Ovary (tissue), 9 donors: ENCODE results near the gene TLR9. TPM values are rescaled to one million over a fixed set of nuclear protein-coding genes. Genes with fewer than 3 reads are reported as not detected.

Experiments used
- DNase-seq, 5 donors: peaks; one replicate each; pipeline ENCODE4 v3.0.0-alpha.2; 2019 to 2020
- H3K27ac ChIP-seq, 2 donors: fragments of 200-600 bp; one replicate each; pipeline versions ENCODE4 v1.5.1 to v1.8.0; 2019 to 2022
- H3K27me3 ChIP-seq: fragments of 200-600 bp; one replicate; pipeline ENCODE4 v1.8.0; 2022
- H3K36me3 ChIP-seq: fragments of 200-600 bp; sonication (generic); one replicate; pipeline ENCODE4 v1.5.1; 2019
- H3K4me1 ChIP-seq: one replicate; pipeline ENCODE4 v1.8.1; 2013; ENCODE audit warnings: mild to moderate bottlenecking, moderate library complexity; ENCODE audit not compliant: insufficient read depth
- H3K4me3 ChIP-seq: fragments of 200-600 bp; sonication (generic); one replicate; pipeline ENCODE4 v1.5.1; 2017
- H3K9me3 ChIP-seq, 2 donors: fragments of 200-600 bp in 1 of 2; sonication (generic) in 1 of 2; one replicate each; pipeline versions ENCODE4 v1.5.1 to v1.8.1; 2013 to 2019; ENCODE audit warnings: mild to moderate bottlenecking in 1 of 2, moderate library complexity in 1 of 2
- CTCF ChIP-seq, 3 donors: fragments of 450-650 bp in 2 of 3; fragments of 200-600 bp in 1 of 3; IDR thresholded peaks; one replicate each; pipeline versions ENCODE4 v1.5.1 to v1.8.0; 2016 to 2022; ENCODE audit warnings: antibody characterized with exemption in 3 of 3, mild to moderate bottlenecking in 1 of 3
- EP300 ChIP-seq: sonication (generic); formaldehyde crosslinking; IDR thresholded peaks from one replicate; pipeline ENCODE4 v1.6.1; 2017; ENCODE audit warnings: antibody characterized with exemption
- POLR2A ChIP-seq: fragments of 450-650 bp; IDR thresholded peaks from one replicate; pipeline ENCODE4 v1.6.1; 2017; ENCODE audit warnings: antibody characterized with exemption, mild to moderate bottlenecking, moderate library complexity
- WGBS, 3 donors: extraction: QIAGEN DNeasy Blood & Tissue Kit in 1 of 3; methylation state at CpG; one replicate each; pipeline versions ENCODE4 v1.1.5 to v1.1.7; 2013 to 2017; 5-methylcytosine and 5-hydroxymethylcytosine counted together
- intact Hi-C, 4 donors: fragments of 100-400 bp; cut with DNase I; formaldehyde crosslinking; loops; one replicate each; pipeline versions ENCODE4 v1.11.0 to v1.15.1; 2022 to 2023
- polyA plus RNA-seq, 2 donors: library from polyadenylated mRNA; stranded (reverse); fragments of 200-250 nt in 1 of 2; fragments of 350-450 nt in 1 of 2; fragmentation: Illumina TruSeq in 1 of 2; extraction: RNeasy Lipid Tissue Mini Kit (QIAGEN cat#74804) in 1 of 2; gene quantifications; one replicate each; pipeline ENCODE4 v1.2.3, GENCODE V29; 2013 to 2014
- total RNA-seq, 7 donors: library from RNA; depleted of rRNA in 2 of 7; stranded (reverse); fragments of >200 nt in 2 of 7; fragmentation: NEBNext Ultra II Directional in 3 of 7; extraction: Animal tissue kit (Norgen Biotek cat#: 25700) in 3 of 7; gene quantifications; one replicate each; pipeline versions ENCODE4 v1.1.0 to v1.2.4, GENCODE V29; 2016 to 2023
- donor health status: DM: no; HTN: no; CAD: no; lungs with moderate emphysema.
- donor health status: DM: no; HTN: no; CAD: no.
- donor health status: Bipolar disorder and iron deficiency.
- donor health status: DM: yes; HTN: yes; CAD: no.
- donor health status: DM: no; HTN: no; CAD: no.
- donor health status: DM: yes; HTN: yes; CAD: no.

The TLR9 gene
- total and polyA plus RNA-seq, 9 donors, result 0.15 to 1.5 (median 0.58) TPM; not detected in 2

GRCh38 chr3:52242039-52242438 lies 16.6 kb upstream of the TLR9 start:
- intact Hi-C loops, result no loop called here
- H3K36me3 ChIP-seq, result no peaks in the 10 kb centered on the region
- DNase-seq, result no peak
- no peak for TF ChIP-seq POLR2A
- TF ChIP-seq EP300, result no peak
- no peak for TF ChIP-seq CTCF (IDR thresholded peaks at IDR 0.05)
- WGBS, 3 donors, result 47 to 63% (median 54%) methylated on average over 1 of the region's 1 CpG
- H3K4me3 ChIP-seq, result no peak overlapping the region
- H3K9me3 ChIP-seq, result no peaks in the 10 kb centered on the region
- peaks cover 10% of the 10 kb centered on the region for H3K4me1 ChIP-seq
- H3K27me3 ChIP-seq, result no peaks in the 10 kb centered on the region
- H3K27ac ChIP-seq, result no peak overlapping the region

DNA sequence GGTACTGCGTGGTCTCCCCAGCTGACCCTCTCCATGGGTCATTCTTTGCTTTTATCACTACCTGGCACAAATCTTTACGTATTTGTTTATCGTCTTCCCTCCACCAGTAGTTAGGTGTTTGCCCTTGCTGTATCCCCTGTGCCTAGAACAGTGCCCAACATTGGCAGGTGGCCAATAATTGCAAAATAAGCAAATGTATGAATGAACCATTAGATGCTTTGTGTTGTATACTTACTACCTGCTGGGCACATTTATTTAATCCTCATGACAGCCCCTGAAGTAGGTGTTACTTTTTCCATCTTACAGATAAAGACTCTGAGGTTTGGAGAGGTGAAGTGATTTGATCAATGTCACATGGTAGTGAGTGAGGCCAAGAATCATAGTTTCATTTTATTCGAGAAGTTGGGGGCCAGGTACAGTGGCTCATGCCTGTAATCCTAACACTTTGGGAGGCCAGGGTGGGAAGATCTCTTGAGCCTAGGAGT lies 15.5 kb upstream of the TLR9 start:
- TF ChIP-seq CTCF (IDR thresholded peaks at IDR 0.05) (no peak), EP300 (no peak), POLR2A (no peak)
- no peak overlapping the region for H3K27ac ChIP-seq
- DNase-seq, result peak in 1 of 5 donors; percentile 8
- intact Hi-C loops, result no loop called here
- 86 to 88% (median 86%) methylated on average over 4 of the region's 4 CpGs for WGBS, 3 donors
- no peaks in the 10 kb centered on the region for H3K36me3 ChIP-seq
- peaks cover 18% of the 10 kb centered on the region for H3K4me1 ChIP-seq
- H3K27me3 ChIP-seq, result no peaks in the 10 kb centered on the region
- no peaks in the 10 kb centered on the region for H3K9me3 ChIP-seq
- no peak overlapping the region for H3K4me3 ChIP-seq

GRCh38 chr3:52240059-52240885 lies 14.8 kb upstream of the TLR9 start:
- Histone ChIP-seq H3K4me1 (peaks cover 19% of the 10 kb centered on the region), H3K9me3 (no peaks in the 10 kb centered on the region), H3K27me3 (no peaks in the 10 kb centered on the region), H3K36me3 (no peaks in the 10 kb centered on the region), H3K4me3 (no peak overlapping the region), H3K27ac (peak overlapping the region; percentile 7 to 91)
- WGBS, 3 donors, result 98 to 100% (median 100%) methylated on average over 1 of the region's 1 CpG
- peak; percentile 45 to 76 (median 47) for DNase-seq
- TF ChIP-seq CTCF (IDR thresholded peaks at IDR 0.05) (no peak), POLR2A (no peak), EP300 (no peak)
- intact Hi-C loops, result no loop called here

DNA sequence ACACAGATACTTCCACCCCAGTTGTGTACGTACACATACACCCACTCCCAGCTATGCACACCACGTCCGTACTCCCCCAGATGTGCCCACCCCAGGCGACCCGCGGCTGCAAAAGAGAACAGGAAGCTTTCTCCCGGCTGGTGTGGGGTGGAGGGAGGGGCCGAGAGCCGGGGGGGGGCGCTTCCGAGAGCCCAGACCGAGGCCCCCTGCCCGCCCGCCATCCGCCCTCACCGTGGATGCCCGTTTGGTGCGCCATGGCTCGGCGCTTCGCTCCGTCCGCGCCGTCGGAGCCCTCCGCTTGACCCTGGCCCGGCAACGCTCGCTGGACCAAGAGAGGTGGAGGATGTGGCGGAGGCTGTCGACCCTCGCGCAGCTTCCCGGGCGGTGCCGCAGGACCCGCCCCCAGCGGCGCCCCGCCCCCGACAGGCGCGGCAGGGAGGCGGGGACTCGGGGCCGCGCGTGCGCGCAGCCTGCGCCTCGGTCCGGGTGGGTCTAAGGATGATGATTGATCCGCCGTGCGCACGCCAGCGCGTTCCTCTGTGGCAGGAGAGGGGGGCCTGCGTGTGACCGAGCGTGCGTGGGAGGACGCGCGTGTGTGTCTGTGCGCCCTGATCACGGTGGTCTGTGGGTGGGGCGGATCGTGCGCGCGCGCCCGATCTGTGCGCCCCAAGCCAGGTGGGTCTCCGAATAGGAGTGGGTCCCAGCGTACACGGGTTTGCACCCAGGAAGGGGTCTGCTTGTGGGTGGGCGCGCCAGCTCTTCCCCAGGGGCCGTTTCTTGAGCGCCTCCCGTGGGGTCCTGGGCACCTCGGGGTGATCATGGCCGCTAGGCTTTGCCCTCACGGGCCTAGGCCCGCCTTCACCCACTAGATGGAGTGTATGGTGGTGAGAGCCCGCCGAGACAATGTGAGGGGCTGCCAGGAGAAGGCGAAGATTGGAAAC lies 13.6 kb upstream of the TLR9 start, which contains the start of gene TWF2:
Gene TWF2 (minus strand): TSS at position 398 of the 941 bp plus-strand sequence. CDS start 142 bp downstream, at position 256.
- H3K4me3 ChIP-seq, result peak within 1 kb of the TSS; percentile 87
- intact Hi-C loops, result loop anchor here in 3 of 4 donors (5.0 kb wide), 2 partner anchors 38 to 48 kb away; partner anchors contain the start of genes WDR82 (in 2 of the 3) and GLYCTK (in 1 of the 3)
- peaks cover 16% of the 10 kb centered on the region for H3K4me1 ChIP-seq
- no peaks in the 10 kb centered on the region for H3K9me3 ChIP-seq
- H3K36me3 ChIP-seq, result no peaks in the 10 kb centered on the region
- peak within 1 kb of the TSS; percentile 75 to 91 for H3K27ac ChIP-seq
- peak; percentile 82 to 89 (median 84) for DNase-seq
- no peaks in the 10 kb centered on the region for H3K27me3 ChIP-seq
- 0% methylated on average over 70 to 92 of the region's 92 CpGs for WGBS, 3 donors
- TF ChIP-seq POLR2A, result peak; percentile 57
- peak; percentile 26 to 44 (median 34) for TF ChIP-seq CTCF (IDR thresholded peaks at IDR 0.05)
- no peak for TF ChIP-seq EP300
